HG02970 (cell line): ENCODE measurements around the gene ZNF142.

Source experiments
- ATAC-seq: cut with Tn5 transposase; IDR thresholded peaks from one replicate; pipeline ENCODE4 v1.9.1; 2021; ENCODE audit warnings: mild to moderate bottlenecking, moderate library complexity, moderate number of reproducible peaks; ENCODE audit not compliant: unreplicated experiment, low FRiP score

ZNF142 gene

DNA sequence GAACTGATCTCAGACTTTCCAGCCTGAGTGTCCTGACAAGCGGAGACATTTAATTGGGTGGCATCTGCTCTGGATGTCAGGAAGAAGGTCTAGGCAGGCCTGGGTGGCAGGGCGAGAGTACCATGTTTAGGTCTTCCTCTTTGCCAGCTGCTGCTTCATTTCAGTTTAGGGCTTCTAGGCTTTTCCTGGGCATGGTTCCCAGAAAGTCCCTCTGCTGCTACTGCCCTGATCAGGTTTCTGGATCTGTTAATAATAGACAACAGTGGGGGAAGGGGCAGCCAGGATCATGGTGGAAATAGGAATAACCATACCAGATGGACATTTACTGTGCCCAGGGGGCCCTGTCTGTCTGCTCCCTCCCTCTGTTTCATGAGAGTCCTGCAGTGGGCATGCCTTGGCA is 54.0 kb downstream of the ZNF142 start:
- no peak for ATAC-seq
